Measurements from ENCODE around the gene CFTR.

CFTR gene

DNA sequence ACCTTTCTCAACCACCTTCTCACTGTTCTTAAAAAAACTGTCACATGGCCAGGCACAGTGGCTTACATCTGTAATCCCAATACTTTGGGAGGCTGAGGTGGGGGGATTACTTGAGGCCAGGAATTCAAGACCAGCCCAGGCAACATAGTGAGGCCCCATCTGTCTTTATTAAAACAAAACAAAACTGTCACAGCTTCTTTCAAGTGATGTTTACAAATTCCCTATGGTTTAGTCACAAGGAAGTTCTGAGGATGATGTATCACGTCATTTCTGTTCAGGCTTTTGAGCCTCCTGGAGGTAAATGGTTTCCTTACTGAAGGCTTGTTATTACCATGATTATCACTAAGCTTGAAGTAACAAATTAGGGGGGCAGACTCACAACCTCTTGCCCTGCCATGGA is 186.2 kb downstream of the CFTR start:
- Histone ChIP-seq H3K9ac (ENCODE audit: low read length) (no peak overlapping the region), H3K27ac (ENCODE audit: low read length) (no peak overlapping the region), H3K27me3 (replicated peaks; ENCODE audit: insufficient read depth, low read length) (no peaks in the 10 kb centered on the region), H3K9me3 (replicated peaks; ENCODE audit: insufficient read depth, low read length) (no peaks in the 10 kb centered on the region), H3F3A (ENCODE audit: insufficient read depth, low read length) (no peaks in the 10 kb centered on the region), H2AFZ (ENCODE audit: low read length) (no peak overlapping the region), H3K4me3 (ENCODE audit: low read length) (no peak overlapping the region), H3K79me2 (ENCODE audit: low read length) (no peaks in the 10 kb centered on the region), H3K4me2 (ENCODE audit: low read depth, low read length) (no peak overlapping the region), H4K20me1 (ENCODE audit: insufficient read depth, low read length) (no peaks in the 10 kb centered on the region), H3K9me2 (replicated peaks; ENCODE audit: insufficient read depth, low read length) (no peaks in the 10 kb centered on the region), H3K4me1 (ENCODE audit: low read length) (peaks cover 10% of the 10 kb centered on the region), H3K36me3 (replicated peaks; ENCODE audit: insufficient read depth, low read length) (no peaks in the 10 kb centered on the region)
- DNase-seq: no peak
- TF ChIP-seq EZH2phosphoT487 (IDR thresholded peaks at IDR 0.05; ENCODE audit: low read length) (no peak), EZH2 (optimal IDR thresholded peaks at IDR 0.05; ENCODE audit: low read depth, low read length) (no peak)
- TF ChIP-seq, protein P1, sequence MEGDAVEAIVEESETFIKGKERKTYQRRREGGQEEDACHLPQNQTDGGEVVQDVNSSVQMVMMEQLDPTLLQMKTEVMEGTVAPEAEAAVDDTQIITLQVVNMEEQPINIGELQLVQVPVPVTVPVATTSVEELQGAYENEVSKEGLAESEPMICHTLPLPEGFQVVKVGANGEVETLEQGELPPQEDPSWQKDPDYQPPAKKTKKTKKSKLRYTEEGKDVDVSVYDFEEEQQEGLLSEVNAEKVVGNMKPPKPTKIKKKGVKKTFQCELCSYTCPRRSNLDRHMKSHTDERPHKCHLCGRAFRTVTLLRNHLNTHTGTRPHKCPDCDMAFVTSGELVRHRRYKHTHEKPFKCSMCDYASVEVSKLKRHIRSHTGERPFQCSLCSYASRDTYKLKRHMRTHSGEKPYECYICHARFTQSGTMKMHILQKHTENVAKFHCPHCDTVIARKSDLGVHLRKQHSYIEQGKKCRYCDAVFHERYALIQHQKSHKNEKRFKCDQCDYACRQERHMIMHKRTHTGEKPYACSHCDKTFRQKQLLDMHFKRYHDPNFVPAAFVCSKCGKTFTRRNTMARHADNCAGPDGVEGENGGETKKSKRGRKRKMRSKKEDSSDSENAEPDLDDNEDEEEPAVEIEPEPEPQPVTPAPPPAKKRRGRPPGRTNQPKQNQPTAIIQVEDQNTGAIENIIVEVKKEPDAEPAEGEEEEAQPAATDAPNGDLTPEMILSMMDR (IDR thresholded peaks at IDR 0.05; ENCODE audit: low read length): no peak

DNA sequence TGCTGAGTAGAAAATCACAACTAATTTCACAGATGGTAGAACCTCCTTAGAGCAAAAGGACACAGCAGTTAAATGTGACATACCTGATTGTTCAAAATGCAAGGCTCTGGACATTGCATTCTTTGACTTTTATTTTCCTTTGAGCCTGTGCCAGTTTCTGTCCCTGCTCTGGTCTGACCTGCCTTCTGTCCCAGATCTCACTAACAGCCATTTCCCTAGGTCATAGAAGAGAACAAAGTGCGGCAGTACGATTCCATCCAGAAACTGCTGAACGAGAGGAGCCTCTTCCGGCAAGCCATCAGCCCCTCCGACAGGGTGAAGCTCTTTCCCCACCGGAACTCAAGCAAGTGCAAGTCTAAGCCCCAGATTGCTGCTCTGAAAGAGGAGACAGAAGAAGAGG is 186.9 kb downstream of the CFTR start:
- Histone ChIP-seq H3K79me2 (ENCODE audit: low read length) (no peaks in the 10 kb centered on the region), H3K9me2 (replicated peaks; ENCODE audit: insufficient read depth, low read length) (no peaks in the 10 kb centered on the region), H3K27me3 (replicated peaks; ENCODE audit: insufficient read depth, low read length) (no peaks in the 10 kb centered on the region), H3K4me2 (ENCODE audit: low read depth, low read length) (no peak overlapping the region), H3K4me3 (ENCODE audit: low read length) (no peak overlapping the region), H4K20me1 (ENCODE audit: insufficient read depth, low read length) (no peaks in the 10 kb centered on the region), H3K9ac (ENCODE audit: low read length) (no peak overlapping the region), H2AFZ (ENCODE audit: low read length) (no peak overlapping the region), H3F3A (ENCODE audit: insufficient read depth, low read length) (no peaks in the 10 kb centered on the region), H3K9me3 (replicated peaks; ENCODE audit: insufficient read depth, low read length) (no peaks in the 10 kb centered on the region), H3K36me3 (replicated peaks; ENCODE audit: insufficient read depth, low read length) (no peaks in the 10 kb centered on the region), H3K27ac (ENCODE audit: low read length) (no peak overlapping the region), H3K4me1 (ENCODE audit: low read length) (peaks cover 10% of the 10 kb centered on the region)
- TF ChIP-seq EZH2 (optimal IDR thresholded peaks at IDR 0.05; ENCODE audit: low read depth, low read length): no peak
- TF ChIP-seq, protein P1 (IDR thresholded peaks at IDR 0.05; ENCODE audit: low read length): no peak
- TF ChIP-seq EZH2phosphoT487 (IDR thresholded peaks at IDR 0.05; ENCODE audit: low read length): no peak
- no peak for DNase-seq

DNA sequence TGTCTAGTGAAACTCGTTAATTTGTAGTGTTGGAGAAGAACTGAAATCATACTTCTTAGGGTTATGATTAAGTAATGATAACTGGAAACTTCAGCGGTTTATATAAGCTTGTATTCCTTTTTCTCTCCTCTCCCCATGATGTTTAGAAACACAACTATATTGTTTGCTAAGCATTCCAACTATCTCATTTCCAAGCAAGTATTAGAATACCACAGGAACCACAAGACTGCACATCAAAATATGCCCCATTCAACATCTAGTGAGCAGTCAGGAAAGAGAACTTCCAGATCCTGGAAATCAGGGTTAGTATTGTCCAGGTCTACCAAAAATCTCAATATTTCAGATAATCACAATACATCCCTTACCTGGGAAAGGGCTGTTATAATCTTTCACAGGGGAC is 187.6 kb downstream of the CFTR start:
- Histone ChIP-seq H3K4me3 (ENCODE audit: low read length) (no peak overlapping the region), H3K4me1 (ENCODE audit: low read length) (peaks cover 10% of the 10 kb centered on the region), H3K9ac (ENCODE audit: low read length) (no peak overlapping the region), H3K9me3 (replicated peaks; ENCODE audit: insufficient read depth, low read length) (no peaks in the 10 kb centered on the region), H3K36me3 (replicated peaks; ENCODE audit: insufficient read depth, low read length) (no peaks in the 10 kb centered on the region), H3K27me3 (replicated peaks; ENCODE audit: insufficient read depth, low read length) (no peaks in the 10 kb centered on the region), H3K9me2 (replicated peaks; ENCODE audit: insufficient read depth, low read length) (no peaks in the 10 kb centered on the region), H3F3A (ENCODE audit: insufficient read depth, low read length) (no peaks in the 10 kb centered on the region), H3K27ac (ENCODE audit: low read length) (no peak overlapping the region), H2AFZ (ENCODE audit: low read length) (no peak overlapping the region), H3K4me2 (ENCODE audit: low read depth, low read length) (no peak overlapping the region), H3K79me2 (ENCODE audit: low read length) (no peaks in the 10 kb centered on the region), H4K20me1 (ENCODE audit: insufficient read depth, low read length) (no peaks in the 10 kb centered on the region)
- TF ChIP-seq, protein P1 (IDR thresholded peaks at IDR 0.05; ENCODE audit: low read length): no peak
- no peak for TF ChIP-seq EZH2 (optimal IDR thresholded peaks at IDR 0.05; ENCODE audit: low read depth, low read length)
- TF ChIP-seq EZH2phosphoT487 (IDR thresholded peaks at IDR 0.05; ENCODE audit: low read length): no peak
- DNase-seq: no peak
